ENCODE results near the gene PUM2.

PUM2 gene

GRCh38 chr2:20231598-20232026, 119.0 kb downstream of the PUM2 start:
- POLR2A ChIA-PET, result no interaction called here
- DNase-seq (ENCODE audit: low read depth, low spot score), result no peak
- no peak overlapping the region for H3K4me3 ChIP-seq (ENCODE audit: low read depth, low read length)
- CTCF ChIA-PET, result interaction anchor here (0.9 to 1.3 kb wide), 2 partner anchors 10 to 11 kb away, joined by 3 to 4 read pairs; no protein-coding TSS in a partner anchor
- no peak for TF ChIP-seq CTCF (IDR thresholded peaks at IDR 0.05; ENCODE audit: insufficient read depth, low read length, missing control alignments)

- H3K4me3 ChIP-seq (ENCODE audit: low read depth, low read length), result no peak overlapping the region
- POLR2A ChIA-PET, result no interaction called here
- DNase-seq (ENCODE audit: low read depth, low spot score), result no peak
- CTCF ChIA-PET, result interaction anchor here (0.9 to 1.0 kb wide), 3 partner anchors 9 to 96 kb away, joined by 3 to 4 read pairs (median 4); no protein-coding TSS in a partner anchor
- TF ChIP-seq CTCF (IDR thresholded peaks at IDR 0.05; ENCODE audit: insufficient read depth, low read length, missing control alignments), result no peak
These were observed 119.5 kb downstream of the PUM2 start for GRCh38 chr2:20231159-20231558.

- ChIA-PET CTCF (interaction anchor here (0.9 to 1.0 kb wide), 2 partner anchors 40 to 94 kb away, joined by 3 to 4 read pairs; no protein-coding TSS in a partner anchor), POLR2A (no interaction called here)
- TF ChIP-seq CTCF (IDR thresholded peaks at IDR 0.05; ENCODE audit: insufficient read depth, low read length, missing control alignments), result no peak
- H3K4me3 ChIP-seq (ENCODE audit: low read depth, low read length), result no peak overlapping the region
- no peak for DNase-seq (ENCODE audit: low read depth, low spot score)
These were observed 120.6 kb downstream of the PUM2 start for GRCh38 chr2:20230114-20230425.

- ChIA-PET CTCF (no interaction called here), POLR2A (no interaction called here)
- H3K4me3 ChIP-seq (ENCODE audit: low read depth, low read length), result no peak overlapping the region
- DNase-seq (ENCODE audit: low read depth, low spot score), result no peak
- no peak for TF ChIP-seq CTCF (IDR thresholded peaks at IDR 0.05; ENCODE audit: insufficient read depth, low read length, missing control alignments)
These were observed 121.1 kb downstream of the PUM2 start for GRCh38 chr2:20229322-20230113.

GRCh38 chr2:20227894-20228505, 122.6 kb downstream of the PUM2 start:
- no peak overlapping the region for H3K4me3 ChIP-seq (ENCODE audit: low read depth, low read length)
- ChIA-PET CTCF (no interaction called here), POLR2A (no interaction called here)
- no peak for TF ChIP-seq CTCF (IDR thresholded peaks at IDR 0.05; ENCODE audit: insufficient read depth, low read length, missing control alignments)
- DNase-seq (ENCODE audit: low read depth, low spot score), result no peak

- H3K4me3 ChIP-seq (ENCODE audit: low read depth, low read length), result no peak overlapping the region
- TF ChIP-seq CTCF (IDR thresholded peaks at IDR 0.05; ENCODE audit: insufficient read depth, low read length, missing control alignments), result no peak
- ChIA-PET CTCF (interaction anchor here (0.8 to 3.7 kb wide), 19 partner anchors 8 to 165 kb away, joined by 3 to 35 read pairs (median 6); no protein-coding TSS in a partner anchor), POLR2A (interaction anchor here (0.9 kb wide), 1 partner anchor 118 kb away, joined by 3 read pairs; no protein-coding TSS in a partner anchor)
- DNase-seq (ENCODE audit: low read depth, low spot score), result no peak
These were observed 124.5 kb downstream of the PUM2 start for GRCh38 chr2:20226152-20226545.
